HL-60 (cell line): Measurements from ENCODE around the gene ZFYVE28.

Source experiments
- CTCF ChIP-seq: IDR thresholded peaks from one replicate; pipeline ENCODE4 v1.5.1; 2011; ENCODE audit warnings: low read length, control low read depth, inconsistent platforms; ENCODE audit not compliant: insufficient read depth
- GABPA ChIP-seq: IDR thresholded peaks from 2 replicates; pipeline ENCODE4 v1.6.1; 2012; ENCODE audit warnings: low read depth
- POLR2AphosphoS5 ChIP-seq: IDR thresholded peaks from 2 replicates; pipeline ENCODE4 v1.6.1; 2012; ENCODE audit warnings: low read depth
- REST ChIP-seq: IDR thresholded peaks from 2 replicates; pipeline ENCODE4 v1.6.1; 2012; ENCODE audit warnings: low read depth; ENCODE audit not compliant: insufficient replicate concordance
- SPI1 ChIP-seq: IDR thresholded peaks from 2 replicates; pipeline ENCODE4 v1.6.1; 2012; ENCODE audit warnings: low read depth, mild to moderate bottlenecking, borderline replicate concordance

GRCh38 chr4:2267841-2268240, 150.6 kb downstream of the ZFYVE28 start:
- no peak for TF ChIP-seq GABPA
- no peak for TF ChIP-seq CTCF
- no peak for TF ChIP-seq POLR2AphosphoS5
- no peak for TF ChIP-seq SPI1
- no peak for TF ChIP-seq REST
